Measurements from ENCODE around the gene PLA2G12A. TPM values are rescaled to one million over a fixed set of nuclear protein-coding genes. Genes with fewer than 3 reads are reported as not detected.
A peak's percentile ranks its signal among the peaks of the same experiment; 100 is the strongest.
"Not testable (repeated sequence)": the region's sequence is repeated elsewhere in the genome, so short reads cannot be mapped to it uniquely, and the experiment has no call there.

The PLA2G12A gene
- total RNA-seq, 2 experiments from 2014 or later: 9.6 to 10.5 TPM

DNA sequence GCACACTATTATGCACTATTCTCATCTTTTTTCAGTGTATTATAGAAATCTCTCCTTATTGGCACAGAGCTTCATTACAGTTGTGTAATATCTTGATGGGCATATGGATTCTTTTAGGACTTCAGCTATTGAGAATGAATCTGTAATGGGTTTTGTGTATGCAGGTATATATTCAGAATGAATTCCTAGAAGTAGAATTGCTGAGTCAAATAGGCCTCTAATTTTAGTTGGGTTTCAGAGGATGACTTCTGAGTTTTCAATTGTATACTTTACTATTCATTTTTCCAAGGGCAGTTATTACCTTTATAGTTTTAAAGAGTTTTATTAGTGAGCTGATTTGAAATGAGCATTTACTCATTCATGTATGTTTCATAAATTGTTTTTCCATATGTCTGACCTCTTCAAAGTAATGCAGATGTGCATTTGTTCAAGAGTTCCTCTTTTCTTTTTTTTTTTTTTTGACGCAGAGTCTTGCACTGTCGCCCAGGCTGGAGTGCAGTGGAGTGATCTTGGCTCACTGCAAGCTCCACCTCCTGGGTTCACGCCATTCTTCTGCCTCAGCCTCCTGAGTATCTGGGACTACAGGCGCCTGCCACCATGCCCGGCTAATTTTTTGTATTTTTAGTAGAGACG, 46.1 kb downstream of the PLA2G12A start:
- ATAC-seq (ENCODE audit: poor library complexity) (no peak), DNase-seq (no peak)
- H3K4me3 ChIP-seq (ENCODE audit: low read length): no peak overlapping the region
- Mint-ChIP-seq H3K9me3 (no peaks in the 10 kb centered on the region), H3K27ac (peak overlapping the region; percentile 79), H3K4me3 (no peak overlapping the region), H3K36me3 (ENCODE audit: low read depth) (peaks cover 82% of the 10 kb centered on the region), H3K27me3 (no peaks in the 10 kb centered on the region), H3K4me1 (ENCODE audit: low read depth) (peaks cover 29% of the 10 kb centered on the region)
- peak overlapping the region in 1 of 2 donors; percentile 31 for H3K27ac ChIP-seq (ENCODE audit: low read depth in 1 of 2, low read length in 2 of 2)
- H3K9me3 ChIP-seq (ENCODE audit: control insufficient read depth in 1 of 2, insufficient read depth in 1 of 2, low read length in 2 of 2): peaks cover 0 to 7% of the 10 kb centered on the region in 2 experiments
- H3K27me3 ChIP-seq (ENCODE audit: control insufficient read depth in 1 of 2, insufficient read depth in 2 of 2, low read length in 2 of 2): no peaks in the 10 kb centered on the region
- no peaks in the 10 kb centered on the region for H3K4me1 ChIP-seq (ENCODE audit: insufficient read depth, low read length)
- ChIA-PET CTCF (interaction anchor here (0.7 kb wide), 1 partner anchor 19 kb away, joined by 4 read pairs; no protein-coding TSS in a partner anchor), POLR2A (no interaction called here)
- peaks cover 62% of the 10 kb centered on the region for H3K36me3 ChIP-seq (ENCODE audit: insufficient read depth, low read length)
- TF ChIP-seq CTCF (IDR thresholded peaks at IDR 0.05): no peak
- intact Hi-C loops (cut with DNase I, micrococcal nuclease): no loop called here

DNA sequence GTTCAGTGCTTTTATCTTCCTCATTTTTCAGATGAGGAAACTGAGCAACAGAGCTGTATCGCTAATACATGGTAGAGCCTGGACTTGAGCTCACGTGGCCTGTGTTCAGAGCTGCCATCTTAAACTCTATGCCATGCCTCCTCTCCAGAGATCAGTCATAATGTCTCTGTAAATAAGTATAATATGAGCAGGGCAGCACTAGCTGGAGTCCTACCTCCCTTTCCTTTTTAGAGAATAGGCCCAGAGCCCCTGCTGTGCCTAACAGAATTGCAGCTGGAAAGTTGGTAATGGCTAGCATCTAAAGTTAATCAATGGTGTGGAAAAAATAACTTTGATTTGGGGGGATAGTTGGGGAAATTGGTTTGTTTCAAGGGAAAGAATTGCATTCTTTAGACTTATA, 47.0 kb downstream of the PLA2G12A start:
- H3K27me3 Mint-ChIP-seq: no peaks in the 10 kb centered on the region
- no peak overlapping the region for H3K4me3 Mint-ChIP-seq
- Histone ChIP-seq H3K36me3 (ENCODE audit: insufficient read depth, low read length) (peaks cover 57% of the 10 kb centered on the region), H3K27ac (ENCODE audit: low read depth in 1 of 2, low read length in 2 of 2) (peak overlapping the region in 1 of 2 donors; percentile 31), H3K27me3 (ENCODE audit: control insufficient read depth in 1 of 2, insufficient read depth in 2 of 2, low read length in 2 of 2) (no peaks in the 10 kb centered on the region), H3K4me1 (ENCODE audit: insufficient read depth, low read length) (no peaks in the 10 kb centered on the region), H3K4me3 (ENCODE audit: low read length) (no peak overlapping the region), H3K9me3 (ENCODE audit: control insufficient read depth in 1 of 2, insufficient read depth in 1 of 2, low read length in 2 of 2) (peaks cover 0 to 13% of the 10 kb centered on the region in 2 experiments)
- H3K36me3 Mint-ChIP-seq (ENCODE audit: low read depth): peaks cover 76% of the 10 kb centered on the region
- peak overlapping the region; percentile 79 for H3K27ac Mint-ChIP-seq
- ATAC-seq (ENCODE audit: poor library complexity) (no peak), DNase-seq (no peak)
- no peak for TF ChIP-seq CTCF (IDR thresholded peaks at IDR 0.05)
- intact Hi-C loops (cut with DNase I, micrococcal nuclease): no loop called here
- peaks cover 29% of the 10 kb centered on the region for H3K4me1 Mint-ChIP-seq (ENCODE audit: low read depth)
- POLR2A ChIA-PET: interaction anchor here (1.3 kb wide), 1 partner anchor 18 kb away, joined by 3 read pairs; no protein-coding TSS in a partner anchor
- CTCF ChIA-PET: no interaction called here
- H3K9me3 Mint-ChIP-seq: no peaks in the 10 kb centered on the region

DNA sequence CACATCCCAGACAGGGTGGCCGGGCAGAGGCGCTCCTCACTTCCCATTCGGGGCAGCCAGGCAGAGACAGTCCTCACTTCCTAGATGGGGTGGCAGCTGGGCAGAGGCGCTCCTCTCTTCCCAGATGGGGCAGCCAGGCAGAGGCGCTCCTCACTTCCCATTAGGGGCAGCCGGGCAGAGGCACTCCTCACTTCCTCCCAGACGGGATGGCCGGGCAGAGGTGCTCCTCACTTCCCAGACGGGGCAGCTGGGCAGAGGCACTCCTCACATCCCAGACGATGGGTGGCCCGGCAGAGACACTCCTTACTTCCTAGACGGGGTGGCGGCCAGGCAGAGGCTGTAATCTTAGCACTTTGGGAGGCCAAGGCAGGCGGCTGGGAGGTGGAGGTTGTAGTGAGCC, 50.9 kb downstream of the PLA2G12A start:
- H3K4me1 Mint-ChIP-seq (ENCODE audit: low read depth): peaks cover 47% of the 10 kb centered on the region

GRCh38 chr4:109678472-109678871, 51.4 kb downstream of the PLA2G12A start:
- ATAC-seq (ENCODE audit: poor library complexity); H3K4me3 Mint-ChIP-seq; POLR2A ChIA-PET; H3K27me3 ChIP-seq (ENCODE audit: control insufficient read depth in 1 of 2, insufficient read depth in 2 of 2, low read length in 2 of 2); H3K4me3 ChIP-seq (ENCODE audit: low read length); CTCF ChIA-PET; H3K27ac Mint-ChIP-seq; H3K9me3 Mint-ChIP-seq; H3K4me1 ChIP-seq (ENCODE audit: insufficient read depth, low read length); DNase-seq; H3K27me3 Mint-ChIP-seq; H3K27ac ChIP-seq (ENCODE audit: low read depth in 1 of 2, low read length in 2 of 2); intact Hi-C loops (cut with DNase I, micrococcal nuclease): not testable (repeated sequence)
- peaks cover 0 to 13% of the 10 kb centered on the region in 2 experiments for H3K9me3 ChIP-seq (ENCODE audit: control insufficient read depth in 1 of 2, insufficient read depth in 1 of 2, low read length in 2 of 2)
- peaks cover 44% of the 10 kb centered on the region for H3K4me1 Mint-ChIP-seq (ENCODE audit: low read depth)
- H3K36me3 Mint-ChIP-seq (ENCODE audit: low read depth): peaks cover 71% of the 10 kb centered on the region
- peaks cover 27% of the 10 kb centered on the region for H3K36me3 ChIP-seq (ENCODE audit: insufficient read depth, low read length)

More for the DNA sequence above, 50.9 kb downstream of the PLA2G12A start:
- H3K4me3 ChIP-seq (ENCODE audit: low read length); H3K4me1 ChIP-seq (ENCODE audit: insufficient read depth, low read length); H3K27me3 ChIP-seq (ENCODE audit: control insufficient read depth in 1 of 2, insufficient read depth in 2 of 2, low read length in 2 of 2); ATAC-seq (ENCODE audit: poor library complexity); H3K27ac Mint-ChIP-seq; intact Hi-C loops (cut with DNase I, micrococcal nuclease); H3K9me3 Mint-ChIP-seq; H3K4me3 Mint-ChIP-seq; H3K27ac ChIP-seq (ENCODE audit: low read depth in 1 of 2, low read length in 2 of 2); DNase-seq; CTCF ChIA-PET; H3K27me3 Mint-ChIP-seq; POLR2A ChIA-PET: not testable (repeated sequence)
- H3K36me3 ChIP-seq (ENCODE audit: insufficient read depth, low read length): peaks cover 27% of the 10 kb centered on the region
- H3K36me3 Mint-ChIP-seq (ENCODE audit: low read depth): peaks cover 71% of the 10 kb centered on the region
- H3K9me3 ChIP-seq (ENCODE audit: control insufficient read depth in 1 of 2, insufficient read depth in 1 of 2, low read length in 2 of 2): peaks cover 0 to 13% of the 10 kb centered on the region in 2 experiments

Data from CD4-positive, alpha-beta T cell (primary cell).